Activated T-cell treated with anti-CD3 and anti-CD28 coated beads, Interleukin-2, amount 50 U/mL, for 72 hours (primary cell): ENCODE measurements around the gene PAX7. TPM values are rescaled to one million over a fixed set of nuclear protein-coding genes. Genes with fewer than 3 reads are reported as not detected.
"Not testable (repeated sequence)": the region's sequence is repeated elsewhere in the genome, so short reads cannot be mapped to it uniquely, and the experiment has no call there.

Experiments
- ATAC-seq, 2 donors: fragments of 150-1000 bp; cut with Tn5 transposase; replicated peaks in 1 of 2; 2 replicates each; pipeline ENCODE4 v1.10.0; 2021; ENCODE audit warnings: moderate library complexity in 2 of 2, mild to moderate bottlenecking in 1 of 2
- DNase-seq, 2 donors: peaks; one replicate each; pipeline ENCODE4 v3.0.0; 2021 to 2022; ENCODE audit warnings: mixed read lengths in 1 of 2
- H3K27ac Mint-ChIP-seq: one replicate; pipeline ENCODE4 v1.8.0; 2022; ENCODE audit warnings: mild to moderate bottlenecking, moderate library complexity, mixed read lengths
- H3K27me3 Mint-ChIP-seq: one replicate; pipeline ENCODE4 v1.8.0; 2022; ENCODE audit warnings: low read depth, mixed read lengths
- H3K36me3 Mint-ChIP-seq, 2 donors: one replicate each; pipeline ENCODE4 v1.8.0; 2022; ENCODE audit warnings: mixed read lengths in 2 of 2, mild to moderate bottlenecking in 1 of 2; ENCODE audit not compliant: insufficient read depth in 2 of 2
- H3K4me1 Mint-ChIP-seq: one replicate; pipeline ENCODE4 v1.8.0; 2022; ENCODE audit warnings: low read depth, mixed read lengths
- H3K4me3 Mint-ChIP-seq, 2 donors: one replicate each; pipeline ENCODE4 v1.8.0; 2022; ENCODE audit warnings: mild to moderate bottlenecking in 2 of 2, mixed read lengths in 2 of 2, moderate library complexity in 2 of 2
- H3K9me3 Mint-ChIP-seq, 2 donors: one replicate each; pipeline ENCODE4 v1.8.0; 2022; ENCODE audit warnings: mixed read lengths in 2 of 2
- total RNA-seq, 2 donors: library from RNA; stranded (reverse); gene quantifications; one replicate each; pipeline ENCODE4 v1.2.3, GENCODE V29; 2022

The PAX7 gene
- total RNA-seq, 2 donors from 2014 or later, result not detected

- no peaks in the 10 kb centered on the region for H3K36me3 Mint-ChIP-seq
- no peak for DNase-seq
- H3K4me3 Mint-ChIP-seq, result no peak overlapping the region
- ATAC-seq, result no peak
- no peaks in the 10 kb centered on the region for H3K27me3 Mint-ChIP-seq
- no peak overlapping the region for H3K27ac Mint-ChIP-seq
- H3K4me1 Mint-ChIP-seq, result peaks cover 9% of the 10 kb centered on the region
- H3K9me3 Mint-ChIP-seq, result no peaks in the 10 kb centered on the region
Measured at GRCh38 chr1:18668750-18669404, 38.2 kb downstream of the PAX7 start.

- Mint-ChIP-seq H3K9me3 (no peaks in the 10 kb centered on the region), H3K4me3 (no peak overlapping the region), H3K27ac (no peak overlapping the region), H3K36me3 (no peaks in the 10 kb centered on the region), H3K27me3 (no peaks in the 10 kb centered on the region), H3K4me1 (peaks cover 9% of the 10 kb centered on the region)
- DNase-seq (no peak), ATAC-seq (no peak)
Measured at GRCh38 chr1:18670121-18670867, 39.6 kb downstream of the PAX7 start.

GRCh38 chr1:18670868-18671225 is 40.2 kb downstream of the PAX7 start:
- no peaks in the 10 kb centered on the region for H3K9me3 Mint-ChIP-seq

GRCh38 chr1:18673976-18674375 is 43.3 kb downstream of the PAX7 start:
- Mint-ChIP-seq H3K4me1 (no peaks in the 10 kb centered on the region), H3K4me3 (no peak overlapping the region), H3K27ac (no peak overlapping the region), H3K36me3 (no peaks in the 10 kb centered on the region), H3K9me3 (no peaks in the 10 kb centered on the region), H3K27me3 (peaks cover 6% of the 10 kb centered on the region)
- no peak for ATAC-seq
- no peak for DNase-seq

More at GRCh38 chr1:18670868-18671225, 40.2 kb downstream of the PAX7 start:
- no peak for ATAC-seq
- Mint-ChIP-seq H3K4me1 (peaks cover 9% of the 10 kb centered on the region), H3K4me3 (no peak overlapping the region), H3K36me3 (no peaks in the 10 kb centered on the region), H3K27ac (no peak overlapping the region), H3K27me3 (no peaks in the 10 kb centered on the region)
- no peak for DNase-seq

- ATAC-seq, result no peak
- H3K27ac Mint-ChIP-seq, result no peak overlapping the region
- no peaks in the 10 kb centered on the region for H3K4me1 Mint-ChIP-seq
- H3K36me3 Mint-ChIP-seq, result no peaks in the 10 kb centered on the region
- H3K4me3 Mint-ChIP-seq, result no peak overlapping the region
- H3K9me3 Mint-ChIP-seq, result no peaks in the 10 kb centered on the region
- peak in 1 of 2 donors; percentile 6 for DNase-seq
- peaks cover 6% of the 10 kb centered on the region for H3K27me3 Mint-ChIP-seq
Measured at GRCh38 chr1:18676332-18676781, 45.7 kb downstream of the PAX7 start.

- Mint-ChIP-seq H3K4me3 (no peak overlapping the region), H3K27ac (no peak overlapping the region), H3K27me3 (peaks cover 6% of the 10 kb centered on the region), H3K4me1 (no peaks in the 10 kb centered on the region), H3K9me3 (no peaks in the 10 kb centered on the region), H3K36me3 (no peaks in the 10 kb centered on the region)
- no peak for DNase-seq
- ATAC-seq, result no peak
Measured at GRCh38 chr1:18681423-18681835, 50.8 kb downstream of the PAX7 start.

GRCh38 chr1:18682375-18682774 is 51.7 kb downstream of the PAX7 start:
- ATAC-seq (no peak), DNase-seq (no peak)
- H3K27ac Mint-ChIP-seq, result no peak overlapping the region
- no peak overlapping the region for H3K4me3 Mint-ChIP-seq
- no peaks in the 10 kb centered on the region for H3K36me3 Mint-ChIP-seq
- peaks cover 3% of the 10 kb centered on the region for H3K27me3 Mint-ChIP-seq
- no peaks in the 10 kb centered on the region for H3K9me3 Mint-ChIP-seq
- H3K4me1 Mint-ChIP-seq, result no peaks in the 10 kb centered on the region

- H3K36me3 Mint-ChIP-seq, result no peaks in the 10 kb centered on the region
- H3K27me3 Mint-ChIP-seq, result no peaks in the 10 kb centered on the region
- H3K4me1 Mint-ChIP-seq, result no peaks in the 10 kb centered on the region
- DNase-seq (no peak), ATAC-seq (no peak)
- H3K9me3 Mint-ChIP-seq, result no peaks in the 10 kb centered on the region
- H3K27ac Mint-ChIP-seq, result no peak overlapping the region
- H3K4me3 Mint-ChIP-seq, result no peak overlapping the region
Measured at GRCh38 chr1:18684303-18684702, 53.7 kb downstream of the PAX7 start.

- no peaks in the 10 kb centered on the region for H3K9me3 Mint-ChIP-seq
- DNase-seq (no peak), ATAC-seq (no peak)
- H3K36me3 Mint-ChIP-seq, result no peaks in the 10 kb centered on the region
- no peak overlapping the region for H3K4me3 Mint-ChIP-seq
- no peaks in the 10 kb centered on the region for H3K27me3 Mint-ChIP-seq
- H3K4me1 Mint-ChIP-seq, result no peaks in the 10 kb centered on the region
- no peak overlapping the region for H3K27ac Mint-ChIP-seq
Measured at GRCh38 chr1:18686540-18686939, 55.9 kb downstream of the PAX7 start.

- no peaks in the 10 kb centered on the region for H3K4me1 Mint-ChIP-seq
- no peaks in the 10 kb centered on the region for H3K36me3 Mint-ChIP-seq
- H3K4me3 Mint-ChIP-seq, result no peak overlapping the region
- DNase-seq (no peak), ATAC-seq (no peak)
- no peak overlapping the region for H3K27ac Mint-ChIP-seq
- peaks cover 7% of the 10 kb centered on the region for H3K27me3 Mint-ChIP-seq
- H3K9me3 Mint-ChIP-seq, result no peaks in the 10 kb centered on the region
Measured at GRCh38 chr1:18687273-18687672, 56.6 kb downstream of the PAX7 start.

- H3K36me3 Mint-ChIP-seq, result no peaks in the 10 kb centered on the region
- H3K27ac Mint-ChIP-seq, result no peak overlapping the region
- H3K4me3 Mint-ChIP-seq, result no peak overlapping the region
- H3K4me1 Mint-ChIP-seq, result no peaks in the 10 kb centered on the region
- no peak for ATAC-seq
- H3K9me3 Mint-ChIP-seq, result no peaks in the 10 kb centered on the region
- peaks cover 37% of the 10 kb centered on the region for H3K27me3 Mint-ChIP-seq
- DNase-seq, result no peak
Measured at GRCh38 chr1:18691648-18692047, 61.0 kb downstream of the PAX7 start.

GRCh38 chr1:18693256-18694098 is 62.8 kb downstream of the PAX7 start:
- Mint-ChIP-seq H3K27ac (no peak overlapping the region), H3K4me1 (no peaks in the 10 kb centered on the region), H3K36me3 (no peaks in the 10 kb centered on the region), H3K4me3 (no peak overlapping the region), H3K27me3 (peaks cover 51% of the 10 kb centered on the region), H3K9me3 (no peaks in the 10 kb centered on the region)
- DNase-seq (no peak), ATAC-seq (no peak)

GRCh38 chr1:18694289-18694688 is 63.6 kb downstream of the PAX7 start:
- H3K27ac Mint-ChIP-seq, H3K9me3 Mint-ChIP-seq, DNase-seq, H3K36me3 Mint-ChIP-seq, H3K4me3 Mint-ChIP-seq, ATAC-seq, H3K4me1 Mint-ChIP-seq: not testable (repeated sequence)
- peaks cover 58% of the 10 kb centered on the region for H3K27me3 Mint-ChIP-seq
